NCI-H524 (cell line): ENCODE measurements around the gene TDP2.
A peak's percentile ranks its signal among the peaks of the same experiment; 100 is the strongest.
"Not testable (repeated sequence)": the region's sequence is repeated elsewhere in the genome, so short reads cannot be mapped to it uniquely, and the experiment has no call there.

Experiments
- DNase-seq, 2 experiments: peaks; one replicate each; lab custom pipeline; 2025; lab: John Stamatoyannopoulos, UW

Gene TDP2

GRCh38 chr6:24648276-24648675, 18.4 kb downstream of the TDP2 start:
- DNase-seq = no peak

- DNase-seq = no peak
Observed at GRCh38 chr6:24646771-24647170, 19.9 kb downstream of the TDP2 start.

- no peak for DNase-seq
Observed at GRCh38 chr6:24644377-24644776, 22.3 kb downstream of the TDP2 start.

- DNase-seq = no peak
Observed at GRCh38 chr6:24643920-24644319, 22.8 kb downstream of the TDP2 start.

- DNase-seq = no peak
Observed at GRCh38 chr6:24642061-24642460, 24.6 kb downstream of the TDP2 start.

- not testable (repeated sequence) for DNase-seq
Observed at GRCh38 chr6:24640631-24641030, 26.1 kb downstream of the TDP2 start.

GRCh38 chr6:24640166-24640565, 26.5 kb downstream of the TDP2 start:
- DNase-seq = no peak

GRCh38 chr6:24636681-24637080, 30.0 kb downstream of the TDP2 start:
- no peak for DNase-seq

- peak; percentile 31 to 81 for DNase-seq
Observed at GRCh38 chr6:24632573-24632972, 34.1 kb downstream of the TDP2 start.

GRCh38 chr6:24631671-24632070, 35.0 kb downstream of the TDP2 start:
- DNase-seq = no peak

GRCh38 chr6:24630856-24631505, 35.7 kb downstream of the TDP2 start:
- no peak for DNase-seq

- no peak for DNase-seq
Observed at GRCh38 chr6:24621626-24622289, 44.9 kb downstream of the TDP2 start.

GRCh38 chr6:24620637-24621036, 46.1 kb downstream of the TDP2 start:
- no peak for DNase-seq

- DNase-seq = no peak
Observed at GRCh38 chr6:24619661-24620060, 47.0 kb downstream of the TDP2 start.

GRCh38 chr6:24614648-24615047, 52.1 kb downstream of the TDP2 start:
- DNase-seq = no peak

GRCh38 chr6:24614043-24614420, 52.7 kb downstream of the TDP2 start:
- no peak for DNase-seq

- DNase-seq = no peak
Observed at GRCh38 chr6:24613361-24614042, 53.2 kb downstream of the TDP2 start.

- DNase-seq = no peak
Observed at GRCh38 chr6:24610672-24611071, 56.0 kb downstream of the TDP2 start.

- no peak for DNase-seq
Observed at GRCh38 chr6:24607310-24608105, 59.2 kb downstream of the TDP2 start.

- DNase-seq = no peak
Observed at GRCh38 chr6:24606200-24606930, 60.3 kb downstream of the TDP2 start.

GRCh38 chr6:24603241-24603640, 63.5 kb downstream of the TDP2 start:
- no peak for DNase-seq

GRCh38 chr6:24600903-24601302, 65.8 kb downstream of the TDP2 start:
- DNase-seq = no peak
